ENCODE measurements around the gene PACS1.

DNA sequence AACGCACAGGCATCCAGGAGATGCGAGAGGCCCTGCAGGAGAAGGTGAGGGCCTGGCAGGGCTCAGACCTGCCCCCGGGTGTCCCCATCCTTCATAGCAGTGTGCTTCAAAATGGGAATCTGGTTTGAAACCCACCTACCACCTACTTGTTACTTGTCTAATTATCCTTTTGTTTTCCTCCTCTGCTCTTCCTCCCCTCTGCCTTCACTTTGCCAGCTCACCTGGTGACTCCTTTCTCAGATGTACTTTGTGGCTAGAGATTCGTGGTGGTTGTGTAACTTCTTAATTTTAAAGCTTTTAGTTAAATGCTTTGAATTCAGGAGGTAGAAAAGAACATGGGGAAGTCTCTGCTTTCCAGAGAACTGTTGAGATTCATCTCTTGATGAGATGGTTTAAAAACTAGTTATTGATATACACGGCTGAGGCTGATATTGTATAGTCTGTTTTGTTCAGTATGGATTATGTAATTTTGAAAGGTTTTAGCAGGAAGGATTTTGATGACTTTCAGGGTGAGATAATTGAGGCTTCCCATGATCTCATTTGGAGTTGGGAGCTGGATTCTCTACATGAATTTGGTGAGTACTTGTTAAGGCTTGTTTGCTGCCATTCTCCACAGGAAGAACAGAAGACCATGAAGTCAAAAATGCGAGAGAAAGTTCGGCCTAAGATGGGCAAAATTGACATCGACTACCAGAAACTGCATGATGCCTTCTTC is 9.9 kb upstream of the PACS1 start:
- TF ChIP-seq, protein P1, sequence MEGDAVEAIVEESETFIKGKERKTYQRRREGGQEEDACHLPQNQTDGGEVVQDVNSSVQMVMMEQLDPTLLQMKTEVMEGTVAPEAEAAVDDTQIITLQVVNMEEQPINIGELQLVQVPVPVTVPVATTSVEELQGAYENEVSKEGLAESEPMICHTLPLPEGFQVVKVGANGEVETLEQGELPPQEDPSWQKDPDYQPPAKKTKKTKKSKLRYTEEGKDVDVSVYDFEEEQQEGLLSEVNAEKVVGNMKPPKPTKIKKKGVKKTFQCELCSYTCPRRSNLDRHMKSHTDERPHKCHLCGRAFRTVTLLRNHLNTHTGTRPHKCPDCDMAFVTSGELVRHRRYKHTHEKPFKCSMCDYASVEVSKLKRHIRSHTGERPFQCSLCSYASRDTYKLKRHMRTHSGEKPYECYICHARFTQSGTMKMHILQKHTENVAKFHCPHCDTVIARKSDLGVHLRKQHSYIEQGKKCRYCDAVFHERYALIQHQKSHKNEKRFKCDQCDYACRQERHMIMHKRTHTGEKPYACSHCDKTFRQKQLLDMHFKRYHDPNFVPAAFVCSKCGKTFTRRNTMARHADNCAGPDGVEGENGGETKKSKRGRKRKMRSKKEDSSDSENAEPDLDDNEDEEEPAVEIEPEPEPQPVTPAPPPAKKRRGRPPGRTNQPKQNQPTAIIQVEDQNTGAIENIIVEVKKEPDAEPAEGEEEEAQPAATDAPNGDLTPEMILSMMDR (IDR thresholded peaks at IDR 0.05) = no peak
- TF ChIP-seq EP300 (IDR thresholded peaks at IDR 0.05) = no peak
- TF ChIP-seq POLR2AphosphoS5 (IDR thresholded peaks at IDR 0.05) = no peak

Data from stomach (tissue), 4 donors.